Measurements from ENCODE around the gene GLYATL3. TPM values are rescaled to one million over a fixed set of nuclear protein-coding genes. Genes with fewer than 3 reads are reported as not detected.
A peak's percentile ranks its signal among the peaks of the same experiment; 100 is the strongest.

The GLYATL3 gene
- total RNA-seq: not detected

DNA sequence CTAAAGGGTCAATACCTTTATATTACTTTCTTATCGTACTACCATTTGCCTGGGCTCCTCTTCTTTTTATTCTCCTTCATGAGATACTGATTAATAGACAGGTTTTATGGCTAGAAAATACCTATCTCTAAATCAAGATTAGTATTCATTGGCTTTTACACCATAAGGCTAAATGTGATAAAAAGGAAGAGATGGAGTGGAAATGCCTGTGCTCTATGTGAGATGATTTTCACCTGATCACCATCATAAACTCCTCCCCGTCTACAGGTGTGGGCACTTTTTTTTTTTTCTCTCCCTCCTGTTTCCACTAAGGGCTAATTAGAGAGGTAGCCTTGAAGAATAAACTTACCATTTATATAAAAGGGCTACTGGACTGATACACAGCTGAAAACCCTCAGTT, at the start of gene GLYATL3:
TSS of gene GLYATL3 (plus strand) at position 301 of the 400 bp plus-strand sequence. CDS start 12,068 bp downstream, outside the sequence.
- Histone ChIP-seq H3K36me3 (no peaks in the 10 kb centered on the region), H3K27me3 (replicated peaks; ENCODE audit: insufficient read depth) (no peaks in the 10 kb centered on the region), H3K27ac (no peak within 1 kb of the TSS), H3K4me3 (no peak within 1 kb of the TSS), H3K4me1 (ENCODE audit: control insufficient read depth in 1 of 2, low read depth in 2 of 2) (no peaks in the 10 kb centered on the region), H3K9me3 (no peaks in the 10 kb centered on the region)
- DNase-seq (ENCODE audit: low spot score): no peak
- no peak for ATAC-seq (ENCODE audit: insufficient number of reproducible peaks, low FRiP score, low read depth)
- TF ChIP-seq, protein P1, sequence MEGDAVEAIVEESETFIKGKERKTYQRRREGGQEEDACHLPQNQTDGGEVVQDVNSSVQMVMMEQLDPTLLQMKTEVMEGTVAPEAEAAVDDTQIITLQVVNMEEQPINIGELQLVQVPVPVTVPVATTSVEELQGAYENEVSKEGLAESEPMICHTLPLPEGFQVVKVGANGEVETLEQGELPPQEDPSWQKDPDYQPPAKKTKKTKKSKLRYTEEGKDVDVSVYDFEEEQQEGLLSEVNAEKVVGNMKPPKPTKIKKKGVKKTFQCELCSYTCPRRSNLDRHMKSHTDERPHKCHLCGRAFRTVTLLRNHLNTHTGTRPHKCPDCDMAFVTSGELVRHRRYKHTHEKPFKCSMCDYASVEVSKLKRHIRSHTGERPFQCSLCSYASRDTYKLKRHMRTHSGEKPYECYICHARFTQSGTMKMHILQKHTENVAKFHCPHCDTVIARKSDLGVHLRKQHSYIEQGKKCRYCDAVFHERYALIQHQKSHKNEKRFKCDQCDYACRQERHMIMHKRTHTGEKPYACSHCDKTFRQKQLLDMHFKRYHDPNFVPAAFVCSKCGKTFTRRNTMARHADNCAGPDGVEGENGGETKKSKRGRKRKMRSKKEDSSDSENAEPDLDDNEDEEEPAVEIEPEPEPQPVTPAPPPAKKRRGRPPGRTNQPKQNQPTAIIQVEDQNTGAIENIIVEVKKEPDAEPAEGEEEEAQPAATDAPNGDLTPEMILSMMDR (IDR thresholded peaks at IDR 0.05): no peak

DNA sequence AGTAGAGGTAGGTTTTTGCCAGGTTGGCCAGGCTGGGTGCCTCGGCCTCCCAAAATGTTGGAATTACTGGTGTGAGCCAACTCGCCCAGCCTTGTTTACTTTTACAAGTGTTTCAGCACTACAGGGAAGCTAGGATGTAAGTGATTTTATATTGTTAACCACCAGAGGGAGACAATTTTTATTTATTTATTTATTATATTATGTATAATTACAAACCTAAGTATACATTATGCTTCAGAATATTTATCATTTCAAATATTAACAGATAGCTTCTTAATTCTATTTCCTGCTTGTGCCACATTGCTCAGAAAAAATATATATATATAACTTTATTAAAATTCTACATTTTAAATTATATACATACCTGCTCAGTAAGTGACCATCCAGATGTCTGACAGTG, 46.5 kb upstream of the GLYATL3 start:
- DNase-seq (ENCODE audit: low spot score) (no peak), ATAC-seq (ENCODE audit: insufficient number of reproducible peaks, low FRiP score, low read depth) (no peak)
- Histone ChIP-seq H3K36me3 (peaks cover 31% of the 10 kb centered on the region), H3K4me3 (no peak overlapping the region), H3K9me3 (no peaks in the 10 kb centered on the region), H3K4me1 (ENCODE audit: control insufficient read depth in 1 of 2, low read depth in 2 of 2) (no peaks in the 10 kb centered on the region), H3K27ac (no peak overlapping the region), H3K27me3 (replicated peaks; ENCODE audit: insufficient read depth) (no peaks in the 10 kb centered on the region)
- TF ChIP-seq, protein P1 (IDR thresholded peaks at IDR 0.05): no peak

DNA sequence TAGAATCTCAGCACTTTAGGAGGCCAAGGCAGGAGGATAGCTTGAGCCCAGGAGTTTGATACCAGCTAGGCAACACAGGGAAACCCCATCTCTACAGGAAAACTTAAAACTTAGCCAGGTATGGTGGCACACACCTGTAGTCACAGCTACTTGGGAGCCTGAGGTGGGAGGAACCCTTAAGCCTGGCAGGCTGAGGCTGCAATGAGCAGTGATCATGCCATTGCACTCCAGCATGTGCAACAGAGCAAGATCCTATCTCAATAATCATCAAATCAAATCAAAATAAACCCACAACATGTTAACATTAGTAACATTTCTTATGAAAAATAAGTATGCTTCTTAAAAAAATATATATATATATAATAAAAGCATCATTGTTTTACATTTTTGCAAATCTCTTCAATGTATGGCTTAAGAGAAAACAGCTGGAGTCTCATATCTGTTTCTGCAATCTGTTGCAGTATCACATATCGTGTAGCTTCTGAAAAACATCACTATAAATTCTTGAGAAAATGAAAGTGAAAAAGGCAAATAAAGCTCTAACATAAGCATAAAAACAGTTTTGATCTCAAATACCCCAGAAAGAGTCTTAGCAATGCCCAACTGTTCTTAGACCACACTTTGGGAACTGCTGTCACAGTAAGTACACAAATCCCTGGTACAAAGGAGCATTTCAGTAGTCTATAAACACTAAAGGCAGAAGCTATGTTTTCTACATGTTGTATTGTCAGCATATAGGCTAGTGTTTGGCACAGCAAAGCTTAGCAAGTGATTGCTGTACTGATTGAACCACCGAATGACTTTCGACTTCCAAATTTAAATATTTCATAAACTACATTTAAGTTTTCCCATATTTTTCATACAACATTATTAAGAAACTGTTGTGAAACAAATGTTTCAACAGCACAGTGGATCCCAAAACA, 44.7 kb upstream of the GLYATL3 start:
- TF ChIP-seq, protein P1 (IDR thresholded peaks at IDR 0.05): no peak
- H3K4me1 ChIP-seq (ENCODE audit: control insufficient read depth in 1 of 2, low read depth in 2 of 2): peaks cover 2 to 6% of the 10 kb centered on the region in 2 donors
- H3K9me3 ChIP-seq: no peaks in the 10 kb centered on the region
- no peak overlapping the region for H3K4me3 ChIP-seq
- DNase-seq (ENCODE audit: low spot score) (no peak), ATAC-seq (ENCODE audit: insufficient number of reproducible peaks, low FRiP score, low read depth) (no peak)
- no peak overlapping the region for H3K27ac ChIP-seq
- H3K27me3 ChIP-seq (replicated peaks; ENCODE audit: insufficient read depth): no peaks in the 10 kb centered on the region
- H3K36me3 ChIP-seq: peaks cover 27% of the 10 kb centered on the region

DNA sequence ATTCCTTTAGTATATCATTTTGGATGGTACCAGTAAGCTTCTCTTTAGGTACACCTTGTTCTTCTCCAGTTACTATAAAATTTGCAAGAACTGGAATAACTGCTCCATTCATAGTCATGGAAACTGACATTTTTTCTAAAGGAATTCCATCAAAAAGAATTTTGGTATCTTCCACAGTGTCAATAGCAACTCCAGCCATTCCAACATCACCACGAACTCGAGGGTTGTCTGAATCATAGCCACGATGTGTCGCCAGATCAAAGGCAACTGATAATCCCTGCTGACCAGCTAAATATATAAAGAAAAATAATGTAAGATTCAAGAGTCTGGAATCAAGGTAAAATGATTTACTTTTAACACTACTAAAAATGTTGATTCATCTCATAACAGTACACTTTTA, 42.0 kb upstream of the GLYATL3 start:
- peaks cover 14% of the 10 kb centered on the region for H3K36me3 ChIP-seq

DNA sequence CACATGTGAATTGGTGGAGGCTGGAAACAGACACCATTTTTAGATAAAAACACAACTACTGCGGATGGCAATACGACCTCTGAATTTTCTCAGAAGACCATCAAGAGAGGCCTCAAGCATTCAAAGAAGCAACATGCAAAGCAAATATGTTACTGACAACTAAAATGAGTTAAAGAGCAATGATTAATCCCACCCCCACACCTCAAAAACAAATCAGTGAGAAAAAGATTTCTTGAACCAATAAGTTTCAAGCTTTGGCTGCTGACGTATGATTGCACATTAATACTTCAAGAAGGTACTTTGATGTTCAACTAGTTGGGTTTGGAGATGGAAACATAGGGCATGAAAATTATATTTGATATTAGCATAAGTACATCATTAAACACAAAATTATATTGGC, 37.7 kb upstream of the GLYATL3 start:
- Histone ChIP-seq H3K4me3 (peak overlapping the region; percentile 96), H3K4me1 (ENCODE audit: control insufficient read depth in 1 of 2, low read depth in 2 of 2) (peaks cover 20 to 38% of the 10 kb centered on the region in 2 donors), H3K27ac (peak overlapping the region; percentile 88), H3K9me3 (no peaks in the 10 kb centered on the region), H3K27me3 (replicated peaks; ENCODE audit: insufficient read depth) (no peaks in the 10 kb centered on the region), H3K36me3 (peaks cover 9% of the 10 kb centered on the region)
- ATAC-seq (ENCODE audit: insufficient number of reproducible peaks, low FRiP score, low read depth) (no peak), DNase-seq (ENCODE audit: low spot score) (no peak)
- TF ChIP-seq, protein P1 (IDR thresholded peaks at IDR 0.05): no peak

More for the DNA sequence above, 42.0 kb upstream of the GLYATL3 start:
- no peak for ATAC-seq (ENCODE audit: insufficient number of reproducible peaks, low FRiP score, low read depth)
- no peak for DNase-seq (ENCODE audit: low spot score)
- Histone ChIP-seq H3K27me3 (replicated peaks; ENCODE audit: insufficient read depth) (no peaks in the 10 kb centered on the region), H3K4me3 (no peak overlapping the region), H3K9me3 (no peaks in the 10 kb centered on the region), H3K4me1 (ENCODE audit: control insufficient read depth in 1 of 2, low read depth in 2 of 2) (peaks cover 15 to 24% of the 10 kb centered on the region in 2 donors), H3K27ac (no peak overlapping the region)
- TF ChIP-seq, protein P1 (IDR thresholded peaks at IDR 0.05): no peak

Measured in thoracic aorta (tissue), 2 donors.